SKM-1 (cell line): ENCODE results near the gene SP140L.
A peak's percentile ranks its signal among the peaks of the same experiment; 100 is the strongest.
"Not testable (repeated sequence)": the region's sequence is repeated elsewhere in the genome, so short reads cannot be mapped to it uniquely, and the experiment has no call there.

Experiments
- DNase-seq: peaks from one replicate; lab custom pipeline; 2025; ENCODE audit not compliant: unreplicated experiment; lab: John Stamatoyannopoulos, UW

The SP140L gene

DNA sequence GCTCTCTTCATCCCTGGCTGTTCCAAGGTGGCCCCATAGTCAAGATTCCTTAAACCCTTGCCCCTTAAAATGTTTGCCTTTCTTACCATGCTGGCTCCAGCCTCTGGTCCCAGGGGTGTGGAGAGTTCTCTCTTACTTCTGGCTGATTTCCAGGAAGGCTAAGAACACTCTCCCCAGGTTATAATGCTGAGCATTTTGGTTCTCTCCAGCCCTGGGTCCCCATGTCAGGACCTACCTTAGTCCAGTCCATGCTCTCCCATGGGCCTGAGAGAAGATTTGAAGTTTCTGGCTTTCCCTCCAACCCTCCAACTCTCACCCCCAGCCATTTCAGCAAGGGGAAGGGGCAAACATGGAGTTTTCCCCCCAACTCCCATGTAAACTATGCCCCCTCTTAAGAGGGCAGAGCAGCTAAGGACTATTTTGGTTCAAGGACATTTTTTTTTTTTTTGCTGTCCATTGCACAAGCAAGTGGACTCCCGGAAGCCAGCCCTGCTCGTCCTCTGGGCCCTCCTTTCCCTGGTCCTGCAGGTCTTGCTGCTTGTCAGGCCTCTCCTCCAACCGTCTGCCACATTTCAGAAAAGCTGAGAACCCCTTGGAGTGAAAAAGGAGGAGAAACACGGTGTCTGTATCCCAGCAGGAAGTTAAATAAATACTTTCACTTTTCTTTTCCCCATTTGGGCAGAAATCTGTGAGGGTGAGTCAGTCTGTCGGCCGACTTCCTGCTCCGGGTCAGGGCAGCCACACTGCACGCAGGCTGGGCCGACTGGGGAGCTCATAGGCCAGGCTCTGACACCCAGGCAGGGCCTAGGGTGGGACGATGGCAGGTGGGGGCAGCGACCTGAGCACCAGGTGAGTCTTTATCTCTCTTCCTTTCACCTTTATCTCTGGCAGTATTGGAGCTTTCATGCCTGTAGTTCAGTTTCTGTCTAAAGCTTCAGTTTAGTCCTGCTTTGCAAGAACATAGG, at the start of gene SP140L:
Gene SP140L, plus strand, starts transcription at position 741 of the 965 bp plus-strand sequence. Its CDS starts 77 bp downstream, at position 818.
- DNase-seq: peak; percentile 58

GRCh38 chr2:230282936-230283335, 44.1 kb upstream of the SP140L start:
- DNase-seq: no peak

- DNase-seq: no peak
Observed at GRCh38 chr2:230286048-230286447, 40.9 kb upstream of the SP140L start.

DNA sequence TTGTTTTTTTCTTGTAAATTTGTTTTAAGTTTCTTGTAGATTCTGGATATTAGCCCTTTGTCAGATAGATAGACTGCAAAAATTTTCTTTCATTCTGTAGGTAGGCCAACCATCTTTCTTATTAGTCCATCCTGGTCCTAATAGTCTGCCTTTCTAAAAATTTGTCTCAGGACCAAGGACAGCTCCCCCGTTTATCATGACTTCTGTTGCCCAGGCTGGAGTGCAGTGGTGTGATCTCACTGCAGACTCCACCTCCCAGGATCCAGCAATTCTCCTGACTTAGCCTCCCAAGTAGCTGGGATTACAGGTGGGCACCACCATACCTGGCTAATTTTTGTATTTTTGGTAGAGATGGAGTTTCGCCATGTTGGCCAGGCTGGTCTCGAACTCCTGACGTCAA, 37.7 kb upstream of the SP140L start:
- DNase-seq: not testable (repeated sequence)

DNA sequence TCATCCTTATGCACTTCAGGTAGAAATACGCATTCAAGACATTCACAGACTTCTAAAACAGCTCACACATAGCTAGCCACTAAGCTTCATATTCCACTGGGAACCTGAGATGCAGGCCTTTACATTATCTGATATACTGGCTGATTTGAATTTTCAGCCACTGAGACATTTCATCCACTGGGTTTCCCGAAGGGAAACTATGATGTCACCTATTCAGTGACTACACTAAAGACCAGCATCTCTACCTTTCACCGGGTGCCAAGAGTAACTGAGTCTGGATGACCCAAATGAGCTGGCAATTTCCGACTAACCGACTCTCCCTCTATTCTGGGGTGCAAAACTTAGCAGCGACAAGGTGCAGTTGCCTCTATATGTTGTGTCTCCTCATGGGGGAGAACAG, 31.8 kb upstream of the SP140L start:
- DNase-seq: no peak

DNA sequence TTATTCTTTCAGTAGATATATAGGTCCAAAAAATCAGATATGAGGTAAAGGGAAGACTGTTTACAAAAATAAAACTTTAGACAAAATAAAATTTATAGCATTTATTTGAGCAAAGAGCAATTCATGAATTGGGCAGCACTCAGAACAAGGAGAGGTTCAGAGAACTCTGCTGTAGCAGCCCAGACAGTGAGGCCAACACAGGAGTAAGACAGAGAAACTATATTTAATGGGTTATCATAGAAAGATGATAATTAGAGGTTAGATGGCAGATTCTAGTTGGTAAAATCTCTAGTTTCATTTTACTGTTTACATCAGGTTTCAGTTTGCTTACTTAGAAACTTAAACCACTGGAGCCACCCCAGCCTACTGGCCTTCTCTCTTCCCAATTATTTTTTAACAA, 30.1 kb upstream of the SP140L start:
- no peak for DNase-seq

DNA sequence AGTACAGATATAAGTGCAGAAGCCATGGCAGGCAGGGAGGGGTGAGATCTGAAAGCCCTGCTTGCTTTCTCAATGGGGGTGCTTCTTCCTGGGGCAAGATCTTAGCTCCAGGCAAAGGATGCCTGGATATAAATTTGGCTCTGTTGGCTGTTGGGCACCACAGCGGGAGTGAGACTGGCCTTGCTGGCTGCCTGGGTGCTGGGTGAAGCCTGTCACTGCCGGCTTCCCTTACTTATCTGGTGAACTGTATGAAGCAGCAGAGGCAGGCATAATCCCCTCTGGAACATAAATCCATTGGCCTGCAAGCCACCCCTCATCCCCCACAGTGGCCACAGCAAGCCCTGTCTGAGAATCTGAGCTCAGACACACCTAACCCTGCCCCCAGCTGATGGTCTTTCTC, 27.4 kb upstream of the SP140L start:
- DNase-seq: no peak

DNA sequence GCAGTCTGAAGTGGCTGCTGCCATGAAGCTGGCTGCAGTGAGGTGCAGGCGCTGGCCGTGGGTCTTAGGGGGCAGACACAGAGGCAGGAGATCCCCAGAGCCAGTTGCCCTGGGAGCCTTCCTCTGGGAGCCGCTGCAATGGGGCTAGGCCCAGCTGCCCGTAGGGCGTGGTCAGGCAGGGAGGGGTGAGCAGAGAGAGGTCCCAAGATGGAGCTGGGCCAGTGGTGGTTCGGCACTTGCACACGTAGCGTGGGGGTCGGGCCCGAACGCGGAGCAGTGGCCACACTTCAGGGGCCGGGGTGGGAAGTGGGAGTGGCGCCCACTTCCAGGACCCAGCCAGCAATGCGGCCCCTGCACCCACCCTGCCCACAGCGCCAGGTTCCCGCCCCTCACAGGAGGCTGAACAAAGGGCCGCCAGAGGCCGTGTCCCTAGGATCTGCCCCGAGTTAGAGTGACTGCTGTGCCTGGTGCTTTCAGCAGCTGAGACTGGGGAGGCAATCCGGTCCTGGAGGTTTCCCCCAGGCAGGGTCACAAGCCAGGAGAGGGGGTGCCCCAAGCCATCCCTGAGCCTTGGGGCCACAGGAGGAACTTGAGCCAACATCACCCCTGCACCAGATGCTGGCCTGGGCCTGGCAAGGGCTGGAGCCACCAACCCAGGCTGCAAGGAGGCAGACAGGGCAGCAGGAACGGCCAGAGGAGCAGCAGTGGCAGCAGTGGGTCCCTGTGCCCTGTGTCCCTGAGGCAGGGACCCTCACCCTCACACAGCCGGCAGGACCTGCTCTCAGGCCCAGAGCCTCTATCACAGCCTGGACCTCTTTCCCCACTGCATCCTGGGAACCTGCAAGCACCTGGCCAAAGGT, 21.3 kb upstream of the SP140L start:
- no peak for DNase-seq

DNA sequence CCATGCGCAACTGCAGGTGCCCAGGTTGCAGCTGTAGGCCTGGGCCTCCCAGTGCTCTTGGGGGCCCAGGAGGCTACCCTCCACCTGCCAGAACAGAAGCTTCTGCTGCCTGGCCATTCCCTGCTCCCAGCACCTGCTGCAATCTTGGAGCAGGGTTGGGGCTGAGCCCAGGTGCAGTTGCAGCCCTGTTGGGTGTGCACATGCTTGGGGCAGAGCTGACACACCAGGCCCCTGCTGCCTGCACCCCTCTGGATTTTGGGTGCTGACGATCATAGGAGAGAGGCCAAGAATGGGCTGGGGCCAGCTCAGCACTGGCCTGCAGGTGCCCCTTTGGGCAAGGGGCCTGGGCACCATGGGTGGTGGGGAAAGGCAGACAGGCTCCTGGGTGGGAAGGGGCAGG, 20.5 kb upstream of the SP140L start:
- DNase-seq: no peak

DNA sequence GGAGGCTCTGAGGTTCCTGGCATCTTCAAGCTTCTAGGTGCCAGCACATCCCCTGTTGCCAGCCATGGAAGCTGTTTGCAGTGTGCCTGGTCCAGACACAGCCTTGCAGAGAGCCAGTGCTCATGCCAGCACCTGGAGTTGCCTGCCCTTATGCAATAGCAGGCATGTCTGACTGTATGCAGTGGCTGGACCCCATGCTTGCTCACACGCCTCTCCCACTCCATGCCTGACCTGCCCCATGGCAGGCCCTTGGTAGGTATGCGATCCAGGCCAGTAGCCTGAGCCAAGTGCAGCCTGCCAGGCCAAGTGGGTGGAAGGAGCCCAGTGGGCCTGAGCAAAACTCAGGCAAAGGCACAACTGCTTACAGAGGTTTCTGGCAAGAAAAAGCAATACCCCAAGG, 19.5 kb upstream of the SP140L start:
- DNase-seq: no peak

DNA sequence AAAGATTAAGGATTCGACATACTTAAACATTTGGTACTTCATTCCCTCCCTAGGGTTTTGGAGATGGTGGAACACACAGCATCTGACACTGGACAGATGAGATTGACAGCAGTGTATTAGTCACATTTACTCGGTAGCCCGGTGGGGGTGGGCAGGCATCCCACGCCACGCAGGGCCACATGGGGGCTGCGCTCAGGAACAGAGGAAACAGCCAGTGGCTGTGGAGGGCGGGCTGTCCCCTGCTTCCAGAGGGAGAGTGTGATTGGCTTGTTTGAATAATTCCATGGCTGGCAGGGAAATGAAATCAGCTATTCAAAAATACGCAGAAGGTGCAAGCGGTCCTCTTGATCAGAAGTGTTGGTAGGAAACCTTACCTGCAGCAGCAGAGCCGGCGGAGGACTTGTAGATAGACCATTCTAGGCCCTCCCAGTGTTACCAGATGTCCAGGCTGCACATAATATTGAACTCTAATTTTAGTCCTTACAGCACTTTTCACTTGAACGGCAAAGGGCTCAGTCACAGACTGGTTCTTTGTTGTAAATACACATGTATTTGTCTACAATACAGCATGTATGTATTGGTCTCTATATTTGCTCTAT, 18.5 kb upstream of the SP140L start:
- DNase-seq: no peak

GRCh38 chr2:230310792-230311191, 16.2 kb upstream of the SP140L start:
- not testable (repeated sequence) for DNase-seq

DNA sequence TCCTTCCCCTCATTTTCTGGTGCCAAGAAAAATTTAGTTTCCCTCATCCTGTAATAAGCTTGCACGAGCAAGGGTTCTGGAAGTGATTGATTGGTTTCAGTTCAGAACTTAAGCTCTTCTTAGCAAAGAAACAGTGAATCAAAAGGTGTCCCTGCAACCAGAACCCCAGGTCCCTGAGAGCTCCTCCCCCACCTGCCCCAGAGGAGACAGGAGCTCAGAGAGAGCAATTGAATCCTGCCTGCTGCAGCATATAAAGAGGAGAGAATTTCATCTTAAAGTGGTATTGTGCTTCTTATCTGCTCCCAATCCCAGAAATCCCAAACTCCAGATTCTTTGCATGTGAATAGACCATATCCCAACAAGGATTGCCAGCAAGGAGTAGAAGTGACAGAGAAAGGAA, 15.4 kb upstream of the SP140L start:
- not testable (repeated sequence) for DNase-seq

GRCh38 chr2:230312638-230313037, 14.4 kb upstream of the SP140L start:
- DNase-seq: no peak

DNA sequence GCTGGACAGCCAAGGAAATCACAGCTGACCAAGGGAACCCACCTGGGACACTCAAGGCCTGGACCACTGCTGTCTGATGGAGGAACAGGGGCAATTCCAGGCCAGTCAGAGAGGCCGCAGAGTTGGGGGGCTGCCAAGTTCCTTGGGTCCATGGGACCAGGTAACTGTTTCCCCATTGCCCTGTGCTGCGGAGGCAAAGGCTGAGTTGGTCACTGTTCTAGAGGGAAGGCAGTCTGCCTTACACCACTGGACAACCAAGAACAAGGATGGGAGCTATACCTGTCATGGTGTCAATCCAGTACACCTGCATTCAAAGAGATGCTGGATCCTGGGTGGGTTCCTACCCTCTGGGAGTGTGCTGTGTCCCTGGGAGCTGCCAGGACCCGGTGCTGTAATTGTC, 9.6 kb upstream of the SP140L start:
- DNase-seq: no peak

DNA sequence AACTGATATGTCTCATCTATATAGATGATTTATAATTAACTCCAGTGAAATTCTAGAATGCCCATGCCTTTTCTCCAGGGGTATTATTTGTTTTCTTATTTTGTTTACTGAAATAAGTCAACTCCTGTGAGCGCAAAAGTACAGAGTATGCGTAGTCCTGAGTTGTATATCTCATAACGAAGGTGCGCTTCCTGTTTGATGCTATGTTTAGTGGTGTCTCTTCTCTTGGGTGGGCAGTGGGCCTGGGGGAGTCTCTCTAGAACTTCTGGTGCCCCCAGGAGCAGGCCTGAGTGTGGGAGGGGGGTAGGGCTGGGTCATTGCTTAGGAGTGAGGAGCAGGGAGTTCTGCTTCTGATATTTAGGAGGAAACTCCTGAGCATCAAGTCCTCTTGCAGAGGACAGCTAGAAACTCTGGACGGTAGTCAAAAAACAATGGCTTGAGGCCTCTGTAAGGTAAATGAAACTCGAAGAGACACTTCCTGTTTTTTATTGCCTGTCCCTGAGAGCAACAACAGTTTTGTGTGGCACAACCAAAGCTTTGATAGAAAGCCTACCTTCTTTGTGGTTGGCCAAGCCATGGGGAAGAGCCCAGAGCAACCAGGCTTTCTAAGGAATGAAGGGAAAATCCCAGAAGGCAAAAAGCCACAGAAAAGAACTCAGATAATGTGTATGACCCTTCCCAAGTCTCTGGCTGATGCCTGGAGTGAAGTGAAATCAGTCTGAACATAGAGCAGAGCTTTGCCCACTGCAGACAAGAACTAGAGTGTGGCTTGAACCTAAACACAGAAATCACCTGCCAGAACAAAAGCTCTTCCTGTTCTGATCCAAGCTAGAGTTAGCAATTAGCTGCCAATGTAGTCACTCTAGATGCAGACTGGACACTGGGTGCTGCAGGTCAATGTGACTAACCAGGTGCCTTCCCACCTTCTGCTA, 8.5 kb upstream of the SP140L start:
- DNase-seq: no peak

DNA sequence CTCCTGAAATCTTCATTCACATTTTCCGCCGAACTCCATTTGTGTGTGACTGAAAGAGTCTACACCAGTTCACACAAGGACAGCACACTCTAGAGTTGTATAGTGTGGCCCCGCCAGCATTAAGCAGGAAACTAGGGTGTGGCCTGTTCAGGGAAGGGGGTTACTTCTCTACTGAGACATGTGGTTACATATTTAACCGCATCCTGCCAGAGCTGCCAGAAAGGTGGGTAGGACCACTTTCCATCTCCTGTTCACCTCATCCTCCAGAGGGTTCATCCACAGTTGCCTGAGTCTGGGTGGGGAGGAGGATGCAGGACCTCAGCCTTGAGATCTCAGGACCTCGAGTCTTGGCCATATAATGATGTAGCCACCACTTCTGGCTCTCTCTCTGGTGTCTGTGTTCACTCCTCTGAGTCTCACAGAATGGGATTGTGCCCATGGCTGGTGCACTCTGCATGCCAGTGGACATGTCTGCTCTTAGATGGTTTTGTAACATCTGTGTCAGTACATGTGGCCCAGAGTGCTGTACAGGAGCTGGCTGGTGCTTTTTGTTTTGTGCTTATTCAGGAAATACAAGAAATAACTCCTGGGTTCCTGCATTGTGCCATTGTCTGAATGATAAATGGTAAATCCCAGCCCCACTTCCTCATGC, 7.7 kb upstream of the SP140L start:
- DNase-seq: no peak

DNA sequence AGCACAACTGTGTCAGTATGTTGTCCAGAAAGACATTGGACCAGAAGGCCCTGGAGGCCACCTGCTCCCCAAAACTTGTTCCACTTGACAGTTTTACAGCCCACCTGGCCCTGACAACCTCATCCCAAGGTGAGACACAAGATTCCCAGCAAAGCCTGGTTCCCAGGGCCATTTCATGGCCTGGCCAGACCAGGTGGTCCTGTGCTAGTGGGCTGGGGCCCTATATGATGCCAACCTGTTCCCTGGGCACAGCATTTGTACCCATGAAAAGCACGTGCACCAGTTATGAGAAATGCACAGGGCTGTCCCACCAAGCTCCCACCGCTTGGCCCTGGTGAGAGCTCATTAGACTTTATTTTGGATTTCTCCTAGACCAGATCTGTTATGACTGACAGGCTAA, 6.0 kb upstream of the SP140L start:
- DNase-seq: no peak

DNA sequence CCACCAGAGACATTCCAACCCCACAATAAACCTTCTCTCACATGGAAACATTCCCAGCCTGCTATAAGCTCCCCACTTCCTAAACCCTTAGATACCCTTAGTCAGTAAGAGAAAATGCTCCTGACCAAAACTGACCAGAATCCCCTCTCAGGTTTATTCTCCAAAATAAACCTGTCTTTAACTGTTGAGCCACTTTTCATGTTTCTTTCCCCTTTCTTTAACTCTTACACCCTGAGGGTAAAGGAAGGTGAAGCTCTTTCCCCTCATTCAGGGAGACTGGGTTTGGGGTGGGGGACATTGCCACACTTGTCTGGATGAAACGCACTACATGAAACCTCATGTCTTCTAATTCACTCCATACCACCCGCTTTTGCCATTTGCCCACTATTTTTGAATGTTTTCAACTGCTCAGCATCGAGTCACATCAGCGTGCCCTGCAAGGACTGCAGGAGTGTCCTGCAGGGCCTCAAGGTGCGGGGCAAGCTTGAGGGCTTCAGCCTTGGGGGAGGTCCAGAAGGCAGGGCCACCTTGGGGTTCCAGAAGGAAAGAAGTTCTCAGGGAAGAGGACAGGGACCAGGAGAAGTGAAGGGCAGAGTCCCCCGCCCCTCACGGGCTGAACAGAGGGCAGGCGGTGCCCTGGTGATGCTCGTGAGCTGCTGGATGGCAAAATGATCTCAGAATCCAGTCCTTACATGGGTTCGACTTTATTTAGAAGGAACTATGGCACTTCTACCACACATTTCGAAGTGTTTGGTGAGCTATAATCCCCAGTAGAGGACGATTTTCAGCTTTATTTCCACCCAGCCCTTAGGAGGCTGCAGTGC, 4.2 kb upstream of the SP140L start:
- no peak for DNase-seq
